Esophagus muscularis mucosa (tissue), 4 donors: ENCODE results near the gene IST1.

Experiments used
- EP300 ChIP-seq: sonication (generic); formaldehyde crosslinking; IDR thresholded peaks from one replicate; pipeline ENCODE4 v1.6.1; 2017; ENCODE audit warnings: antibody characterized with exemption
- POLR2A ChIP-seq: fragments of 450-650 bp; IDR thresholded peaks from one replicate; pipeline ENCODE4 v1.6.1; 2017; ENCODE audit warnings: antibody characterized with exemption, moderate library complexity, mild to moderate bottlenecking, low read depth
- POLR2AphosphoS5 ChIP-seq, 2 donors: sonication (generic); formaldehyde crosslinking; IDR thresholded peaks; one replicate each; pipeline ENCODE4 v1.6.1; 2017; ENCODE audit warnings: antibody characterized with exemption in 2 of 2
- TF ChIP-seq, protein P1 (sequence below), 3 experiments: fragments of 200-600 bp in 2 of 3; fragments of 450-650 bp in 1 of 3; sonication (generic) in 2 of 3; IDR thresholded peaks; one replicate each; pipeline ENCODE4 v1.5.1; 2017 to 2019; ENCODE audit warnings: antibody characterized with exemption in 3 of 3, mild to moderate bottlenecking in 2 of 3, moderate library complexity in 1 of 3

- TF ChIP-seq, protein P1, sequence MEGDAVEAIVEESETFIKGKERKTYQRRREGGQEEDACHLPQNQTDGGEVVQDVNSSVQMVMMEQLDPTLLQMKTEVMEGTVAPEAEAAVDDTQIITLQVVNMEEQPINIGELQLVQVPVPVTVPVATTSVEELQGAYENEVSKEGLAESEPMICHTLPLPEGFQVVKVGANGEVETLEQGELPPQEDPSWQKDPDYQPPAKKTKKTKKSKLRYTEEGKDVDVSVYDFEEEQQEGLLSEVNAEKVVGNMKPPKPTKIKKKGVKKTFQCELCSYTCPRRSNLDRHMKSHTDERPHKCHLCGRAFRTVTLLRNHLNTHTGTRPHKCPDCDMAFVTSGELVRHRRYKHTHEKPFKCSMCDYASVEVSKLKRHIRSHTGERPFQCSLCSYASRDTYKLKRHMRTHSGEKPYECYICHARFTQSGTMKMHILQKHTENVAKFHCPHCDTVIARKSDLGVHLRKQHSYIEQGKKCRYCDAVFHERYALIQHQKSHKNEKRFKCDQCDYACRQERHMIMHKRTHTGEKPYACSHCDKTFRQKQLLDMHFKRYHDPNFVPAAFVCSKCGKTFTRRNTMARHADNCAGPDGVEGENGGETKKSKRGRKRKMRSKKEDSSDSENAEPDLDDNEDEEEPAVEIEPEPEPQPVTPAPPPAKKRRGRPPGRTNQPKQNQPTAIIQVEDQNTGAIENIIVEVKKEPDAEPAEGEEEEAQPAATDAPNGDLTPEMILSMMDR (IDR thresholded peaks at IDR 0.05) = no peak
- TF ChIP-seq POLR2A (no peak), POLR2AphosphoS5 (IDR thresholded peaks at IDR 0.05) (no peak), EP300 (no peak)
Measured at GRCh38 chr16:71919035-71919434, 23.7 kb downstream of the IST1 start.
